ENCODE measurements around the gene FUT3. TPM values are rescaled to one million over a fixed set of nuclear protein-coding genes. Genes with fewer than 3 reads are reported as not detected.

FUT3 gene
- 0.12 TPM in 1 of 5 replicates, not detected in the others for total RNA-seq (2022; extraction: Qiagen RNA extraction; ENCODE audit: low read depth)

DNA sequence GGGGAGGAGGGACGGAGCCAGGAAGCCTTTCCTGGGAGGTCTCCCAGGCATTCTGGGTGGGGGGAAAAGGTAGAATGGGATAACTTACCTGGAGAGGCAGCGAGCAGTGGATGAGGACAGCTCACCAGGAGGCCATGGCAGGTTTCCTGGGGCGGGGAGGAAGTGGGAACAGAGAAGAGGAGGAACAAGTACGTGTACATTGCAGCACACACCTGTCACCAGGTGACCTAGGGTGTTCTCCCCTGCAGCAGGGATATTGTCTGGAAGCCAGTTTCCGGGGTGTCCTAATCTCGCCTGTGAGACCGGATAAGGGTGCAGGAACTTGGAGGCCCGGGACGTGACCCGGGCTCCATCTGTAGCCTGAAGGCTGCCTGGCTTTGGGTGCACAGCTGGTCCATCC, at the start of gene FUT3:
TSS of gene FUT3 (minus strand) at position 148 of the 400 bp plus-strand sequence.

GRCh38 chr19:5839065-5840017, 11.9 kb downstream of the FUT3 start, which contains the start of gene FUT6:
FUT6 (minus strand) TSS chr19:5839702; CDS start chr19:5832567, 7,135 bp downstream.

DNA sequence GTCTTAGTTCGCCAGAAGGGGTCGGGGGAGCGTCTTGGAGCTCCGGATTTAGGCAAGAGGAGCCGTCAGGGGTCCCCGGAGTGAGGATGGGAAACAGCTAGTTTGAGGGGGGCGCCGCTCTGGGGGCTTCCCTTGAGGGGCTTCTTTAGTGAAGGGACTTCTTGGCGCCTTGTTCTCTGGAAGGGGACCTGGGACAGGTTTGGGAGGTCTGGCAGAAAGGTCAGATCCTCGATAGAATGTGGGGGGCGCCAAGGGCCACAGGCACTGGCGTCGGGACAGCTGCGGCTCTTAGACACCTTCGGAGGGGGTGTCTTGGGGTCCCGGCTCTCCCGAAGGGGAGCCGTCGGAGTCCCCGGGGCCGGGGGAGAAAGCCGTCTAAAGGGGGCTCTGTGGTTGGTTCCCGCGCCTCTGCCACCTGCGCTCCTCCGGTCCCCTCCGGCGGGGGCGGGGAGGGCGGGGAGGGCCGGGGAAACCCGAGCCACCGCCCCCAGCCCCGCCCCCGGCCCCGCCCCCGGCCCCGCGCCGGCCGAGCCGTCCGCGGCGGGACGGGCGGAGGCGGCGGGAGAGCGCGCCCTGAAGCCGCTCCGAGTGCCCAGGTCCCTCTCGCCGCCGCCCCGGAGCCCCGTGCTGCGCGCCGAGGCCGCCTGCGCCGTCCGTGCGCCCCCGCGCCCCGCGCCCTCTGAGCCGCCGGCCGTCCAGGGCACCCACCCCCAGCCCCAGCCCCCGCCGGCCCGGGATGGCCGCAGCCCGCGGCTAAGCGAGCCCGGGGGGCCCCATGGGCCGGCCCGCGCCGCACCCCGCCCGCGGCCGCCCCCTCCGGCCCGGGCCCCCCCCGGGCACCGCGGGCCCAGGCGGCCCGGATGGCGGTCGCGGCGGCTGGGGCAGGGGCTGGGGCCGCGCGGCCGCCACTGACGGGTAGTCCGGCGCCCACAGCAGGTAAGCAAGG, 46.5 kb downstream of the FUT3 start, which contains the start of gene NRTN:
TSS of gene NRTN (plus strand) at position 552 of the 946 bp plus-strand sequence. CDS start 19,099 bp downstream, outside the sequence.

Other genes starting within 250 kb of the FUT3 start
- 26.4 to 42.2 TPM (median 40.8 TPM) in 5 replicates for gene SAFB2, start 228.7 kb downstream of the FUT3 start, total RNA-seq (2022; extraction: Qiagen RNA extraction; ENCODE audit: low read depth)
- gene SAFB, start 228.4 kb downstream of the FUT3 start, total RNA-seq (2022; extraction: Qiagen RNA extraction; ENCODE audit: low read depth): 49.2 to 62.7 TPM (median 58.9 TPM) in 5 replicates
- gene MICOS13, start 170.9 kb downstream of the FUT3 start, total RNA-seq (2022; extraction: Qiagen RNA extraction; ENCODE audit: low read depth): 40.6 to 69.2 TPM (median 63.8 TPM) in 5 replicates
- 4.3 to 5.0 TPM (median 4.6 TPM) in 5 replicates for gene HSD11B1L, start 170.4 kb downstream of the FUT3 start, total RNA-seq (2022; extraction: Qiagen RNA extraction; ENCODE audit: low read depth)
- gene RPL36, start 161.2 kb downstream of the FUT3 start, total RNA-seq (2022; extraction: Qiagen RNA extraction; ENCODE audit: low read depth): 676 to 817 TPM (median 781 TPM) in 5 replicates
- gene LONP1, start 131.3 kb downstream of the FUT3 start, total RNA-seq (2022; extraction: Qiagen RNA extraction; ENCODE audit: low read depth): 40.9 to 63.7 TPM (median 63.2 TPM) in 5 replicates
- gene CATSPERD, start 130.8 kb downstream of the FUT3 start, total RNA-seq (2022; extraction: Qiagen RNA extraction; ENCODE audit: low read depth): not detected in 5 replicates
- gene PRR22, start 66.7 kb downstream of the FUT3 start, total RNA-seq (2022; extraction: Qiagen RNA extraction; ENCODE audit: low read depth): 1.2 to 2.7 TPM (median 2.5 TPM) in 5 replicates
- 29.2 to 35.5 TPM (median 32.6 TPM) in 5 replicates for gene DUS3L, start 60.3 kb downstream of the FUT3 start, total RNA-seq (2022; extraction: Qiagen RNA extraction; ENCODE audit: low read depth)
- 0.78 to 1.6 TPM (median 0.81 TPM) in 4 of 5 replicates, not detected in the other for gene NRTN, start 46.4 kb downstream of the FUT3 start, total RNA-seq (2022; extraction: Qiagen RNA extraction; ENCODE audit: low read depth)
- gene FUT6, start 11.7 kb downstream of the FUT3 start, total RNA-seq (2022; extraction: Qiagen RNA extraction; ENCODE audit: low read depth): not detected in 5 replicates
- not detected in 5 replicates for gene FUT5, start 19.1 kb upstream of the FUT3 start, total RNA-seq (2022; extraction: Qiagen RNA extraction; ENCODE audit: low read depth)
- 164 to 293 TPM (median 272 TPM) in 5 replicates for gene NDUFA11, start 52.3 kb upstream of the FUT3 start, total RNA-seq (2022; extraction: Qiagen RNA extraction; ENCODE audit: low read depth)
- 0.34 to 0.65 TPM (median 0.52 TPM) in 5 replicates for gene VMAC, start 53.4 kb upstream of the FUT3 start, total RNA-seq (2022; extraction: Qiagen RNA extraction; ENCODE audit: low read depth)
- gene CAPS, start 62.8 kb upstream of the FUT3 start, total RNA-seq (2022; extraction: Qiagen RNA extraction; ENCODE audit: low read depth): 0.27 to 2.1 TPM (median 1.2 TPM) in 5 replicates
- 37.1 to 44.6 TPM (median 42.7 TPM) in 5 replicates for gene RANBP3, start 126.7 kb upstream of the FUT3 start, total RNA-seq (2022; extraction: Qiagen RNA extraction; ENCODE audit: low read depth)

Measured in A549 treated with ZK216348 at 1 μM for 4 hours (cell line).